ENCODE measurements around the gene CIAO2B. TPM values are rescaled to one million over a fixed set of nuclear protein-coding genes. Genes with fewer than 3 reads are reported as not detected.

Gene CIAO2B
- total and polyA plus RNA-seq, 3 donors from 2014 or later, result 113 to 179 (median 145) TPM

DNA sequence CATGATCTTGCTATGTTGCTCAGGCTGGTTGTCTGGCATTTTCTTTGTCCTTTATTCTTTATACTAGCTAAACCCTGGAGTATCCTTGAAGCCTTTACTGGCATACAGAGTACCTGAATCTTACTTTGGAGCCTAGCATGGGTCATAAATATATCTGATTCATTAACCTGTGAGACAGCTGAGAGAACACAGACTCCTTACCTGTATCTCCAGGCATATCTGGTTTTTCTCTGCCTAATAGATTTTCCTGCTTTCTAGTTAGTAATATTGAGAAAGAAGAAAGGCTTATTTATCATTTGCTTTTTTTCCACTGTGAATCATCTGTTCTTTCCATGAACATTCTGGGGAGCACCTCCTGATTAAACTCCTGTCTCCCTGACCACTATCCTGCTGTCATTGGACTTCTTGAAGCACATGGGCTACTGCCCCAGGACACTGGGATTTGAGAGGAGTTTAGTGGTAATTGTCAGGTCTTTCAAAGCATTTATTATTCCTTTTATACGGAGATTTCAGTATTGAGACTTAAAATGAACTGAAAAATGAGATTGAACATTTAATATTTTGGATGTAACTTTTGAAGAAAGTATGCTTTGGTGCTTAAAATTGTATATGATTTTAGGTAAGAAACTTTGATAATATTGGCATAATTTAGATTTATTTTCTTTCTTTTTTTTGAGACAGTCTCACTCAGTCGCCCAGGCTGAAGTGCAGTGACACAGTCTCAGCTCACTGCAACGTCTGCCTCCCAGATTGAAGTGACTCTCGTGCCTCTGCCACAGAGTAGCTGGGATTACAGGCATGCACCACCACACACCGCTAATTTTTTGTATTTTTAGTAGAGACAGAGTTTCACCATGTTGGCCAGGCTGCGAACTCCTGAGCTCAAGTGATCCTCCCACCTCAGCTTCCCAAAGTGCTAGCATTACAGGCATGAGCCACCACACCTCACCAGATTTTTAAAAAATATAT lies 45.3 kb downstream of the CIAO2B start:
- Histone ChIP-seq H3K9me3 (no peaks in the 10 kb centered on the region), H3K27me3 (no peaks in the 10 kb centered on the region), H3K27ac (no peak overlapping the region), H3K4me3 (no peak overlapping the region), H3K36me3 (ENCODE audit: low read depth, missing control alignments) (no peaks in the 10 kb centered on the region), H3K4me1 (no peaks in the 10 kb centered on the region)
- intact Hi-C loops (cut with DNase I; ENCODE audit: low total_unique reads), result no loop called here
- WGBS, 2 donors, result 89 to 94% methylated on average over 6 of the region's 6 CpGs
- DNase-seq, result no peak
- TF ChIP-seq, protein P1, sequence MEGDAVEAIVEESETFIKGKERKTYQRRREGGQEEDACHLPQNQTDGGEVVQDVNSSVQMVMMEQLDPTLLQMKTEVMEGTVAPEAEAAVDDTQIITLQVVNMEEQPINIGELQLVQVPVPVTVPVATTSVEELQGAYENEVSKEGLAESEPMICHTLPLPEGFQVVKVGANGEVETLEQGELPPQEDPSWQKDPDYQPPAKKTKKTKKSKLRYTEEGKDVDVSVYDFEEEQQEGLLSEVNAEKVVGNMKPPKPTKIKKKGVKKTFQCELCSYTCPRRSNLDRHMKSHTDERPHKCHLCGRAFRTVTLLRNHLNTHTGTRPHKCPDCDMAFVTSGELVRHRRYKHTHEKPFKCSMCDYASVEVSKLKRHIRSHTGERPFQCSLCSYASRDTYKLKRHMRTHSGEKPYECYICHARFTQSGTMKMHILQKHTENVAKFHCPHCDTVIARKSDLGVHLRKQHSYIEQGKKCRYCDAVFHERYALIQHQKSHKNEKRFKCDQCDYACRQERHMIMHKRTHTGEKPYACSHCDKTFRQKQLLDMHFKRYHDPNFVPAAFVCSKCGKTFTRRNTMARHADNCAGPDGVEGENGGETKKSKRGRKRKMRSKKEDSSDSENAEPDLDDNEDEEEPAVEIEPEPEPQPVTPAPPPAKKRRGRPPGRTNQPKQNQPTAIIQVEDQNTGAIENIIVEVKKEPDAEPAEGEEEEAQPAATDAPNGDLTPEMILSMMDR (IDR thresholded peaks at IDR 0.05), result no peak
- no peak for TF ChIP-seq POLR2A (IDR thresholded peaks at IDR 0.05)

DNA sequence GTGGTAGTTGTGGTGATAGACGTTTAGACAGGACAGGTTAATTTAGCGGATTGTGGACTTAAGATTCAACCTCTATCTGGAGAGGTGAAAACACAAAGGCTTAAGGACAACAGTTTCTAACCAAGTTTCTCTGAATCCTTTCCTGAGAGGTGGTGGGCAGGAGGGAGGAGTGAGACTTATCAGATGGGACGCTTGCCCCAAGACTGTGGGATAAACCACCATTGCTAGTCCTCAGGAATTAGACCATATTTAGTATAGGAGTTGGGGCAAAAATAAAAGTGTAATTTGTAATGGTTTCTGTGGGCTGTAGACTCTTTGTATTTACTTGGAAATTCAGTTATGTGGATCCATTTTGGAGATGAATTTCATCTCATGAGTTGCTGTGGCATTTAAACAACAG lies 47.3 kb downstream of the CIAO2B start:
- DNase-seq, result no peak
- no peaks in the 10 kb centered on the region for H3K9me3 ChIP-seq
- WGBS, 2 donors, result 83 to 84% methylated on average over 3 of the region's 3 CpGs
- no peak overlapping the region for H3K27ac ChIP-seq
- H3K27me3 ChIP-seq, result no peaks in the 10 kb centered on the region
- intact Hi-C loops (cut with DNase I; ENCODE audit: low total_unique reads), result no loop called here
- H3K36me3 ChIP-seq (ENCODE audit: low read depth, missing control alignments), result no peaks in the 10 kb centered on the region
- H3K4me3 ChIP-seq, result no peak overlapping the region
- TF ChIP-seq, protein P1 (IDR thresholded peaks at IDR 0.05), result no peak
- no peak for TF ChIP-seq POLR2A (IDR thresholded peaks at IDR 0.05)
- H3K4me1 ChIP-seq, result no peaks in the 10 kb centered on the region

DNA sequence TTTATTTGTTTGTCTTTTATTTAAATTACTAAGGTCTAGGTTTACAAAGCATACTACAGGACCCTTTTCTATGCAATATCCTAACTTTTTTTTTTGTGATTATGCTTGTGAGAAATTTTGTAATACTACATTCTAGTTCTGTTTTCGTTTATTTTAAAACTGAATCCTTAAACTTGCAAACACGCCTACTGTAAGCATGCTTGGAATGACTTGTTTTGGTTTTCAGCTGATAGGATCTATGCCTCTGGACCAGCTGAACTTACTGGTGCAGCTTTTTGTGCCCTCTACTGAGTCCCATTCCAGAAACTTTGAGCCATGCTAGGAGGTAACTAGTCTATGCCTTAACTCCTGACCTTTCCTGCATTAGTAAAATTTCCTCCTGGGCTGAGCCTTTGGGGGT lies 47.9 kb downstream of the CIAO2B start:
- Histone ChIP-seq H3K27ac (no peak overlapping the region), H3K36me3 (ENCODE audit: low read depth, missing control alignments) (no peaks in the 10 kb centered on the region), H3K4me3 (no peak overlapping the region), H3K9me3 (no peaks in the 10 kb centered on the region), H3K4me1 (peaks cover 6% of the 10 kb centered on the region), H3K27me3 (no peaks in the 10 kb centered on the region)
- TF ChIP-seq POLR2A (IDR thresholded peaks at IDR 0.05), result no peak
- TF ChIP-seq, protein P1 (IDR thresholded peaks at IDR 0.05), result no peak
- intact Hi-C loops (cut with DNase I; ENCODE audit: low total_unique reads), result no loop called here
- WGBS, 2 donors, result 61 to 71% methylated on average over 2 of the region's 2 CpGs
- DNase-seq, result no peak

DNA sequence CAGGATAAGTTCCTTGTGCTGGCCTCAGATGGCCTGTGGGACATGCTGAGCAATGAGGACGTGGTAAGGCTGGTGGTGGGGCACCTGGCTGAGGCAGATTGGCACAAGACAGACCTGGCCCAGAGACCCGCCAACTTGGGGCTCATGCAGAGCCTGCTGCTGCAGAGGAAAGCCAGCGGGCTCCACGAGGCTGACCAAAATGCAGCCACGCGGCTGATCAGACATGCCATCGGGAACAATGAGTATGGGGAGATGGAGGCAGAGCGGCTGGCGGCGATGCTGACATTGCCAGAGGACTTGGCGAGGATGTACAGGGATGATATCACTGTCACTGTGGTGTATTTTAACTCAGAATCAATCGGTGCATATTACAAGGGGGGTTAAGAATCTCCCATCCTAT lies 48.7 kb downstream of the CIAO2B start:
- no peak overlapping the region for H3K4me3 ChIP-seq
- H3K27me3 ChIP-seq, result no peaks in the 10 kb centered on the region
- intact Hi-C loops (cut with DNase I; ENCODE audit: low total_unique reads), result no loop called here
- H3K9me3 ChIP-seq, result no peaks in the 10 kb centered on the region
- no peak for DNase-seq
- H3K27ac ChIP-seq, result no peak overlapping the region
- 89 to 91% methylated on average over 12 of the region's 12 CpGs for WGBS, 2 donors
- peaks cover 11% of the 10 kb centered on the region for H3K4me1 ChIP-seq
- TF ChIP-seq POLR2A (IDR thresholded peaks at IDR 0.05), result no peak
- TF ChIP-seq, protein P1 (IDR thresholded peaks at IDR 0.05), result no peak
- no peaks in the 10 kb centered on the region for H3K36me3 ChIP-seq (ENCODE audit: low read depth, missing control alignments)

Measured in testis (tissue), 3 donors.